Measurements from ENCODE around the gene ZNF615.

DNA sequence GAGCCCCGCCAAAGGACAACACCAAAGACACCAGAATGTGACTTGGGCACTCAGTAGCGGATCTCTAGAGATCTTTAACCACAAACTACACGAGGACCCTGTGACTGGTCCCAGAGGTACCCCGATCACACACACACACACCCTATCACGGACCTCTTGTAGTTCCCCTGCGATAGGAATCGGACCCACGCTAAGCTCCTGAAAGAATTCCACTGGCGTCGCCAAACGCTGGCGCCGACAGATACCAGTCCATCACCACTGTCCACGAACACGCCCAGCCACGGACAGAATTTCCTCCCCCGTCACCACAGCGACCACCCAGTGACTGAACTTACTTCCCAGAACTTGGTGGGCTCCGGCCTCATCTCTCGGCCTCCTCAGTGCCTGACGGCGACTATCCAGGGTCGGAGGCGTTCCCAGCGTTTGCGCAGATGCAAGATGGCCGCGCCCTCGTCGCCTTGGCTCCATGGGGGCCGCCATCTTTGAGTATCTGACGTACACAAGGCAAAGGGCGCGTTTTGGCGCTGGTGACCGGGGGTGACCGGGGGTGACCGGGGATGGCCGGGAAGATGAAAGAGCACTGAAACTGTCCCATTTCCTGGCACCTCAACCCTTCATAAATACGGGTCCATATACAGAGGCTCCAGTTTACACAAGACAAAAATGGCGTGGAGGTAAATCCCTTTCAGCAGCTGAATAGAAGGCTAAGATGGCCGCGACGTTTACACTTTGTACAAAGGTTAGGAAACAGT, at the start of gene ZNF615:
- TF ChIP-seq CTCF (conservative IDR thresholded peaks at IDR 0.05 in 1 of 2, IDR thresholded peaks at IDR 0.05 in 1 of 2; ENCODE audit: low read depth in 1 of 2, low read length in 2 of 2) (no peak), EZH2 (IDR thresholded peaks at IDR 0.05; ENCODE audit: low read length, missing control alignments) (no peak)
